Activated CD4-positive, alpha-beta T cell treated with anti-CD3 and anti-CD28 coated beads, Interleukin-2, amount 50 U/mL, for 1 hour (primary cell): ENCODE data around the gene BRINP1.

Experiments
- DNase-seq: peaks from one replicate; pipeline ENCODE4 v3.0.0-alpha.2; 2020

Gene BRINP1

DNA sequence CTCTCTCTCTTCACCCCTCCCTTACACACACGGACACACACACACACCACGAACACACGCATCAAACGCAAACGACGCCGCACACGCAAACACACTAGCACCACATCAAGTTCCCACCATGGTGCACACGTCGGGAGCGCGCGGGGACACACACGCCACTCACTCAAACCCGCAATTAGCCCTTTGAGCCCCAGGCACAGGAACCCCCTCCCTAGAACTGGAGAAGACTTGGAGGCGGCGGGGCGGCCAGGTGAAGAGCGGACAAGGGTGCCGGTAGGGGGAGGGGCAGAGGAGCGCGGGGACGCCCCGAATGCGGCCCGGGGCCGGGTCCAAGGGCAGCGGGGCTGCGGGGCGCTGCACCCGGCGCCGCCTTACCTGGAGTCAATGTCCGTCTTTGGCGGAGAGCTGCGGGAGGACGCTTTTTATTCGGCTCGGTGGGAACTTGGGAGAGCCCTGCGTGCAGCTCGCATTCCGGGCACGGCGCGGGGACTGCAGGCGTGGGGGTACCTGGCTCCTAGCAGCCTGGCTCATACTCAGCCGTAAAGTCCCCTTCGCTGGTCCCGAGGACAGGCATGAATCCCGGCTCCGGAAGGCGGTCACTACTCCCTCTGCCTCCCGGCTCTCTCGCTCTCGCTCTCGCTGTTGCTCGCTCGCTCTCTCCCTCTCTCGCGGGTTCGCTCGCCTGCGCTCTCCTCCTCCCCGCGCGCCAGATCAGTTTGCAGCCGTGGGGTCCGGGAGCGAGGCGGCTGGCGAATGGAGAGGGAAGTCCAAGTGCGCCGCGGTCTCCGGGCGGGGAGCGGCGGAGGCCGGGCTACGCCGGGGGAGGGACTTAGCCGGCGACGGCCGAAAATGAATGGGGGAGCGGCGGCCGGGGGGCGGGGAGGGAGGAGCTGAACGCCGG is at the start of gene BRINP1:
Gene BRINP1 (minus strand): TSS at position 755 of the 901 bp plus-strand sequence. CDS start 56,080 bp downstream, outside the sequence.
- DNase-seq: no peak

DNA sequence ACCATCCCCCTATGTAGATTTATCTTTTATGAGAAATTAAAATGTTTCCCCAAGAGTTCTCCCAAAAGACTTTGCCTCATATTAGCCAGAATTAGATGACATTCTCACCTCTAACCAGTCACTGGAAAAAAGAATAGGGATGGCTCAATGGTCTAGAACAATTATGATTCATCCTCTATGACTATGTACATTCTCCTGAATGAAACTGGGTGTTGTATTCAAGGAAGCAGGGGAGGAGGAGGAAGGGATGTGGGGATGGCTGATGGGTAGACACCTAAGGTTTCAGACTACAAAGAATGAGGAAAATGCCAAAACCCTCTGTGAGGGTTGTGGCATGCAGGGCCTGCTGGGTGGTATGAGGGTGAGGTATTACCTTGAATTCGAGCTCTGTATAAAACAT is 49.5 kb upstream of the BRINP1 start:
- DNase-seq: no peak

DNA sequence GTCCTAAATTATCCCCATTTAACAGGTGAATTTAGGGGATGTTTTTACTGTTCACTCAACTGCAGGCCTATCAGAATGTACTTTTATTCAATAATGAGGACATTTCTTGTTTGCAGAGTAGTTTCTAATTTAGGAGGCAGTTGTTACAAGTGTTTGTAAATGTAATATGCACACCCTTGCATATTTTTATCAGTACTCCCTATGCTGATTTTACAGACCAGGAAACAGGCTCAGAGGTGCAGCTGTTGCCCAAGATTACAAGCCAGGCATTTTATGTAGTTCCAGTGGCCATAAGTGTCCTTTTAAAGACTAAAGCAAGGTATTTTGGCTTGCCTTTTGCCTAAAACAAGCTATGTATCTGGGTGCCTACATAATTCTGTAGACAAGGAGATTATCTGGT is 47.6 kb upstream of the BRINP1 start:
- DNase-seq: no peak

GRCh38 chr9:119412399-119412798 is 43.2 kb upstream of the BRINP1 start:
- DNase-seq: no peak

DNA sequence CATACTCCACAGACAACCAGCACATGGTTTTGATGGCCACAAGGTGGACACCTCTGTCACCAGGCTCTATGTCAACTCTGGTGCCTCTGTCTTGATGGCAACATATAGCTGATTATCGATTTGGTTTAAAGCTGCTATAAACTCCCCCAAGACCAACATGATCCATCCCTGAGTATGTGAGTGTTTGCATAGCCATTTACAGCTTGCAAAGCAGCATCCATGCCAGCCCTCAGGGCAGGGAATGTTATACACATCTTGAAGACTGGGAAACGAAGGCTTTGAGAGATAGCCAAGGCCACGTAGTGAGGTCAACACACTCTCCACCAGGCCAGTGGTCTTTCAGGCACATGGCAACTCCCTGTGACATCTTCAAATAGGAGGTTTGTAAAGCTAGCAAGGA is 40.3 kb upstream of the BRINP1 start:
- DNase-seq: no peak

DNA sequence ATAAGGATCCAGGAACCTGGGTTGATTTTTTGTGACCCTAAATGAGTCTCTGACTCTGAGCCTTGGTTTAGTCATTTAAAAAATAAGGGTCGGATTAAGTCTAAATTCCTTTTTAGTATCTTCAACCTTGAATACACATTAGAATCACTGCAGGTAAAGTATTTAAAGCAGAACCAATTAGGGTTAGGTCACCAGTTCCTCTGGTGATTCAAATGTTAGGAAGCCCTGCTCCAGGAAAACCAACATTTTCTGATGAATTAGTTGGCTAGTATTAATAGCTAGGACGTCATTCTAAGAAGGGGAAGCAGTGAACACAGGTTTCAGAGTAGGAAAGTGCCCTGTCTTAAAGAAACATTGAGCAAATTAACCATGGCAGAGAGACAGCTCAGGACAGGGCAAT is 31.4 kb upstream of the BRINP1 start:
- no peak for DNase-seq

- DNase-seq: no peak
Measured at GRCh38 chr9:119398350-119398749, 29.1 kb upstream of the BRINP1 start.

DNA sequence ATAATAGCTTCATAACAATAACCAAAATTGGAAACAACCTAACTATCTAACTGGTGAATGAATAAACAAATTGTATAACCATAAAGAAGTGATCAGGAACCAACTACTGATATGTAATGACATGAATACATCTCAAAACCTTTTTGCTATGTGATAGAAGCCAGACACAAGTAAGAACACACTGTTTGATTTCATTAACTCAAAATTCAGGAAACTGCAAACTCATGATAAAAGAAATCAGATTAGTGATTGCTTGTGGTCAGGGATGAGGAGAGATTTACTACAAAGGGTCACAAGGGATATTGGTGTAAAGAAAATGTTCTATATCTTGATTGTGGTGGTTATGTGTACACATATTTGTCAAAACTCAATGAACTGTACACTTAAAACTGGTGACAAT is 22.6 kb upstream of the BRINP1 start:
- no peak for DNase-seq

GRCh38 chr9:119375892-119376291 is 6.7 kb upstream of the BRINP1 start:
- DNase-seq: no peak

DNA sequence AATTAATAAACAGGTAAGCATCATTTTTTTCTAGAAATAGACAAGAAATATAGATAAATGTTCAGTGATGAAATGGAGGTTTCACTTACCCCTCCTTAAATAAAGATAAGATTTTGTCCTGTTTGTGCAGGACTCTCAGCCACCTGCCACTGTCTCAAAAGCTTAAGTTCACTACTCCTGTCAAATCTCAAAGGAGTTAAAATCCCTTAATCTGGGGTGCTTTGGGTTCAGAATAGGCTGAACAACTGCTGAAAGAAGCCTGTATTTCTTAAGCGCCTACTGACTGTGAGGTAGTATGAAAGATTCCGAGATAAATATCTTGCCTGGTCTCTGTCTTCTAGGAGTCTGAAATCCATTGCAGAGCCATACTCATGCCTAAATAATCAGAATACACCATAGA is 3.7 kb upstream of the BRINP1 start:
- DNase-seq: no peak

GRCh38 chr9:119370816-119371215 is 1.6 kb upstream of the BRINP1 start:
- no peak for DNase-seq

DNA sequence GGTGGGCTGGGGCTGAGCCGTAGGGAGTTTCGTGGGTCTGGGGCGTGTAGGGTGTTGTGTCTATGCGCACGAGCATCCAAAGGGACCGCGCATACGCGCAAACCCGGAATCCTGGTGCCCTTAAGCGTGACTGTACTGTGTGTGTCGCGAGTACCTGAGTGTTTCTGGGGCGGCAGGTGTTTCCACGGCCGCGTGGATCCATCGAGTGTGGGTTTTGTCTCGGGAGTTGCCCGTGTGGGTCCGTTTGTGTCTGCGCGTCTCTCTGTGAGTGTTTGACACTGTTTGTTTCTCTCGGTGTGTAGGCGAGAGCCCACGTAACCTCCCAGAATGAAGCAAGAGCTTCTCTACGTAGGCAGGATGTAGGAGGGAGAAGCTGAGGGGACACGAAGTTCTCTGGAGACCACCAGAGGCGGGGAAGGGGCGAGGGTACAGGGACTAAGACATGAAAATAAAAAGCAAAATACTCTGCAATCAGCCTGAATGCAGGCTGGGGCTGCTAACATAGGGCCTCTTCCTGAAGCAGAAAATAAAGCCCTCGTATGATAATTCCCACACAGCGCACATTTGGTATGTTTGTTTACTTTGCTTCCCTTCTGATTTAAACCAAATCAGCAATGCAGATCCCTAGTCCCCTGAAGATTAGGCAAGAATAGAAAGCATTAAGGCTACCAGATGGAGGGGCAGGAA is 588 bp upstream of the BRINP1 start:
- DNase-seq: no peak

- DNase-seq: no peak
Measured at GRCh38 chr9:119368179-119368578, 1.1 kb downstream of the BRINP1 start.

DNA sequence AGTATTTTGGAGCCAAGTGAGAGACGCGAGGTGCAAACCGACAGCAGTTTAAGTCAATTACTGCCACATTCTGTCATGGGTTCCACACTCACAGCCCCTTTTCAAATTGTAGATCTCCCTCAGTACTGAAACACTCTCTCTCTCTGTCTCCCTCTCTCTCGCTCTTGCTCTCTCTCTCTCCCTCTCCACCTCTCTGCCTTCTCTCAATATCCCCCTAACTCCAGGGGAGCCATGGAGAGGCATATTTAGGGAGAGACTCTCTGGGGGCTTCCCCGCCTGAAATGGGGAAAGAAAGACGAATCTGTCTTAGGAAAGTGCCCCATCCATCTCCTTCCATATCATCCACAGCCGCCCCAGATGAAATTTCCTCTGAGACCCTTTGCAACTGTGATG is 1.6 kb downstream of the BRINP1 start:
- no peak for DNase-seq

GRCh38 chr9:119366909-119367682 is 2.1 kb downstream of the BRINP1 start:
- no peak for DNase-seq

DNA sequence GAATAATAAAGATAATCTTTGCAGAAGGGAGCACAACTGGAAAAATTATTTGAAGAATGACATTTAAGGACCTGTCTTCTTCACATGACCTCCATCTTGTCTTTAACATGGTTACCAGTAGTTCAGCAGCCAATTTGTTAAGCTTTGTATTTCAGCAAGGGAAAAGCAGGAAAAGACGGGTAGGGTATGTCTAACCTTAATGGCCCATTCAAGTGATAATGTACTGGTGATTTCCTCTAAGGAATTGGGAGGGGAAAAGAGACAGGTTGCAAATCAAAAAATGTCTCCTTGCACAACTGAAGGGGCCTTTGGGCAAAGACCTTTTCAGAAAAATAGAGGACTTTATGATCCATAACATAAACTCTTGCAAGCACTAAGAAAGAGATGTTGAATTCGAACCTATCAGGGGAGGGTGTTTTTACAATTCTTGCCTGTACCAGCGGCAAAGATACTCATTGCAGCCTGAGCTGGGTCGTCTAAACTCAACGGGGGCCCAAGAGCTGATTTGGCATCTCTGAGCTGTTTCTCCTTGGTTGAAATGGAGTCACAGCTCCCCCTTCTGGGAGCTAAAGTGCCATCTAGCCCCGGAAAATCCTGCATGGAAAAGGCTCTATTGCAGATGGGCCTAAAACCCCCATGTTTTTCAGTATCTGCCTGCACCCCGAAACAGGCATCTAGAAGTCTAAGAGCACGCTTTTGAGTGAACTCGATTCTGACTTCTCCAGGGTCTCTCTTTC is 3.8 kb downstream of the BRINP1 start:
- DNase-seq: no peak

- no peak for DNase-seq
Measured at GRCh38 chr9:119360237-119360636, 9.0 kb downstream of the BRINP1 start.

DNA sequence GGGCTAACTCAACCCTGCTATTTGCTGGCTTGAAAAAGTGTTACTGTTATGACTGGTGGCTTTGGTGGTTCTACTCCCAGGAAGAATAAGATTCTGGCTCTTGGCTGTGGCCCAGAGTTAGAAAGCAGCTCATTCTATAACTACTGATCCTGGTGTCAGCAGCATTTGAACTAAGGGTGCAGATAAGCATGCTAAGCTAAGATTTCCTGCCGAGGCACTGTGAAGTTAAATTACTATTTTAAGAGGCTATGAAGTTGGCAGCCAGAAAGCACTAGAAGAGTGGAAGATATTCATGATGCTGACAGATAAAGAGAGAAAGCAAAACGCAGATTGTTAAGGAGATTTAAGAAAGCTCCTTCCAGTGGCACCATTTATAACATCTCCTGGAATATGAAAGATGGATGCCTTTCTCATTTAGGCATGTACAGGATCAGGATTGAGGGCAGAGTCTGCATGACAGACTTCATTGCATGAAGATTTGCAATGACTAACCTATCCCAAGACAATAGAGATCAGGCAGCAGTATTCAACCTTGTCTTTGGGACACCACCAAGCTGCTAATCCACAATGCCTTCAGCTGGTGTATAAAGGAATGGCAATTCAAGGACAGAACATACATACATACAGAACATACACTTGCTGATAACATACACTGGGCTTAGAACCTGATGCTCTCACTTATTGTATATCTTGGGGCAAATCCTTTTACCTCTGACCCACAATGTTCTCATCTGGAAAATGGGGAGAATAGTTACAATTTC is 11.7 kb downstream of the BRINP1 start:
- no peak for DNase-seq

GRCh38 chr9:119349351-119349825 is 19.8 kb downstream of the BRINP1 start:
- DNase-seq: no peak

GRCh38 chr9:119343059-119343990 is 25.9 kb downstream of the BRINP1 start:
- no peak for DNase-seq

DNA sequence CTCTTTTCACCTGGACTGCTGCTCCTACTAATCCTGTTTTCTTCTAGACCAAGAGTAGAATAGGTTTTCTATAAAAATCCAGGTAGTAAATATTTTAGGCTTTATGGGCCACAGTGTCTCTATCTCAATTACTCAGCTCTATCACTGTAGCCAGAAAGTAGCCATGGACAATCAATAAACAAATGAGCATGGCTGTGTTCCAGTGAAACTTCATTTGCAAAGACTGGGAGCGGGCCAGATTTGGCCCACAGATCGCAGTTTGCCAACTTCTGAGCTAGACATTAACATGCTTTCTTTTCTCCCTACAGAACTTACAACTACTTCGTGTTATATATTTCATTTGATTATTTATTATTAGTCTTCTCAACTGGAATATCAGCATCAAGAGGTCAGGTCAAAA is 30.2 kb downstream of the BRINP1 start:
- no peak for DNase-seq
